ENCODE data around the gene CUX1. TPM values are rescaled to one million over a fixed set of nuclear protein-coding genes. Genes with fewer than 3 reads are reported as not detected.

The CUX1 gene
- total RNA-seq, 1 donor from 2014 or later: 66.4 TPM

GRCh38 chr7:101818287-101819071 lies 1.1 kb downstream of the CUX1 start:
- TF ChIP-seq EZH2 (IDR thresholded peaks at IDR 0.05): no peak
- TF ChIP-seq CTCF (IDR thresholded peaks at IDR 0.05): no peak
- no peak for TF ChIP-seq EZH2phosphoT487 (IDR thresholded peaks at IDR 0.05)
- H3K4me3 Mint-ChIP-seq: peak overlapping the region; percentile 89
- Histone ChIP-seq H4K20me1 (ENCODE audit: low read depth) (peaks cover 61% of the 10 kb centered on the region), H3K4me1 (peaks cover 39% of the 10 kb centered on the region), H3K36me3 (no peaks in the 10 kb centered on the region), H3K9ac (no peak overlapping the region), H3K4me2 (peak overlapping the region; percentile 81), H3K27me3 (peaks cover 20% of the 10 kb centered on the region), H3K4me3 (peak overlapping the region; percentile 96), H3K27ac (no peak overlapping the region), H2AFZ (replicated peaks) (no peak overlapping the region), H3F3A (ENCODE audit: low read depth) (peaks cover 40% of the 10 kb centered on the region), H3K9me3 (ENCODE audit: low read depth) (no peaks in the 10 kb centered on the region), H3K79me2 (ENCODE audit: low read depth) (peaks cover 68% of the 10 kb centered on the region)
- DNase-seq (ENCODE audit: low spot score): no peak
- peaks cover 42% of the 10 kb centered on the region for H3K4me1 Mint-ChIP-seq
- peaks cover 19% of the 10 kb centered on the region for H3K27me3 Mint-ChIP-seq (ENCODE audit: insufficient read depth, low read depth)
- H3K9me3 Mint-ChIP-seq: peaks cover 2% of the 10 kb centered on the region
- peaks cover 11% of the 10 kb centered on the region for H3K36me3 Mint-ChIP-seq
- H3K27ac Mint-ChIP-seq: no peak overlapping the region

- H3K79me2 ChIP-seq (ENCODE audit: low read depth): peaks cover 75% of the 10 kb centered on the region
- no peaks in the 10 kb centered on the region for H3K36me3 ChIP-seq
- no peak overlapping the region for H2AFZ ChIP-seq (replicated peaks)
- H4K20me1 ChIP-seq (ENCODE audit: low read depth): peaks cover 68% of the 10 kb centered on the region
- H3K27me3 Mint-ChIP-seq (ENCODE audit: insufficient read depth, low read depth): peaks cover 17% of the 10 kb centered on the region
- peak overlapping the region; percentile 81 for H3K4me2 ChIP-seq
- no peak for DNase-seq (ENCODE audit: low spot score)
- H3K9me3 ChIP-seq (ENCODE audit: low read depth): no peaks in the 10 kb centered on the region
- peaks cover 41% of the 10 kb centered on the region for H3K4me1 Mint-ChIP-seq
- no peak overlapping the region for H3K4me3 ChIP-seq
- H3K4me1 ChIP-seq: peaks cover 35% of the 10 kb centered on the region
- H3K36me3 Mint-ChIP-seq: peaks cover 15% of the 10 kb centered on the region
- H3K4me3 Mint-ChIP-seq: no peak overlapping the region
- H3K27ac ChIP-seq: no peak overlapping the region
- H3K27me3 ChIP-seq: peaks cover 13% of the 10 kb centered on the region
- TF ChIP-seq EZH2 (IDR thresholded peaks at IDR 0.05): no peak
- no peak for TF ChIP-seq CTCF (IDR thresholded peaks at IDR 0.05)
- no peak for TF ChIP-seq EZH2phosphoT487 (IDR thresholded peaks at IDR 0.05)
- H3K27ac Mint-ChIP-seq: no peak overlapping the region
- H3F3A ChIP-seq (ENCODE audit: low read depth): peaks cover 36% of the 10 kb centered on the region
- H3K9ac ChIP-seq: no peak overlapping the region
- peaks cover 2% of the 10 kb centered on the region for H3K9me3 Mint-ChIP-seq
Measured at GRCh38 chr7:101819183-101819582, 1.8 kb downstream of the CUX1 start.

GRCh38 chr7:101819913-101820522 lies 2.6 kb downstream of the CUX1 start:
- H3K27me3 Mint-ChIP-seq (ENCODE audit: insufficient read depth, low read depth): peaks cover 10% of the 10 kb centered on the region
- Histone ChIP-seq H3K4me1 (peaks cover 42% of the 10 kb centered on the region), H3K4me2 (peak overlapping the region; percentile 81), H3K27me3 (peaks cover 5% of the 10 kb centered on the region), H3F3A (ENCODE audit: low read depth) (peaks cover 28% of the 10 kb centered on the region), H3K36me3 (no peaks in the 10 kb centered on the region), H3K27ac (no peak overlapping the region), H3K9me3 (ENCODE audit: low read depth) (no peaks in the 10 kb centered on the region), H3K79me2 (ENCODE audit: low read depth) (peaks cover 84% of the 10 kb centered on the region), H3K9ac (no peak overlapping the region), H3K4me3 (no peak overlapping the region), H2AFZ (replicated peaks) (no peak overlapping the region), H4K20me1 (ENCODE audit: low read depth) (peaks cover 77% of the 10 kb centered on the region)
- H3K27ac Mint-ChIP-seq: no peak overlapping the region
- peaks cover 2% of the 10 kb centered on the region for H3K9me3 Mint-ChIP-seq
- DNase-seq (ENCODE audit: low spot score): no peak
- peaks cover 39% of the 10 kb centered on the region for H3K4me1 Mint-ChIP-seq
- peaks cover 15% of the 10 kb centered on the region for H3K36me3 Mint-ChIP-seq
- H3K4me3 Mint-ChIP-seq: no peak overlapping the region
- TF ChIP-seq EZH2 (IDR thresholded peaks at IDR 0.05) (no peak), EZH2phosphoT487 (IDR thresholded peaks at IDR 0.05) (no peak), CTCF (IDR thresholded peaks at IDR 0.05) (no peak)

All from neural progenitor cell (in vitro differentiated cells).